ENCODE data around the gene GFRA4. TPM values are rescaled to one million over a fixed set of nuclear protein-coding genes. Genes with fewer than 3 reads are reported as not detected.

Gene GFRA4
- total RNA-seq, 1 donor from 2014 or later: not detected

- Mint-ChIP-seq H3K4me1 (ENCODE audit: low read depth) (no peaks in the 10 kb centered on the region), H3K36me3 (ENCODE audit: low read depth) (peaks cover 30% of the 10 kb centered on the region), H3K27me3 (ENCODE audit: low read depth) (no peaks in the 10 kb centered on the region), H3K9me3 (ENCODE audit: low read depth) (no peaks in the 10 kb centered on the region), H3K27ac (ENCODE audit: unreplicated experiment) (no peak overlapping the region), H3K4me3 (ENCODE audit: unreplicated experiment) (no peak overlapping the region)
- no peak for DNase-seq (ENCODE audit: low spot score)
- TF ChIP-seq CTCF (IDR thresholded peaks at IDR 0.05): no peak
Measured at GRCh38 chr20:3630429-3630828, 32.8 kb downstream of the GFRA4 start.

GRCh38 chr20:3629893-3630292, 33.3 kb downstream of the GFRA4 start:
- H3K27me3 Mint-ChIP-seq (ENCODE audit: low read depth): no peaks in the 10 kb centered on the region
- no peak for DNase-seq (ENCODE audit: low spot score)
- no peaks in the 10 kb centered on the region for H3K9me3 Mint-ChIP-seq (ENCODE audit: low read depth)
- no peak overlapping the region for H3K27ac Mint-ChIP-seq (ENCODE audit: unreplicated experiment)
- no peaks in the 10 kb centered on the region for H3K4me1 Mint-ChIP-seq (ENCODE audit: low read depth)
- H3K4me3 Mint-ChIP-seq (ENCODE audit: unreplicated experiment): no peak overlapping the region
- peaks cover 30% of the 10 kb centered on the region for H3K36me3 Mint-ChIP-seq (ENCODE audit: low read depth)
- TF ChIP-seq CTCF (IDR thresholded peaks at IDR 0.05): no peak

- no peak overlapping the region for H3K4me3 Mint-ChIP-seq (ENCODE audit: unreplicated experiment)
- H3K36me3 Mint-ChIP-seq (ENCODE audit: low read depth): peaks cover 25% of the 10 kb centered on the region
- H3K27me3 Mint-ChIP-seq (ENCODE audit: low read depth): no peaks in the 10 kb centered on the region
- H3K4me1 Mint-ChIP-seq (ENCODE audit: low read depth): no peaks in the 10 kb centered on the region
- no peak for DNase-seq (ENCODE audit: low spot score)
- H3K27ac Mint-ChIP-seq (ENCODE audit: unreplicated experiment): no peak overlapping the region
- no peaks in the 10 kb centered on the region for H3K9me3 Mint-ChIP-seq (ENCODE audit: low read depth)
- TF ChIP-seq CTCF (IDR thresholded peaks at IDR 0.05): no peak
Measured at GRCh38 chr20:3628502-3629314, 34.5 kb downstream of the GFRA4 start.

- H3K27ac Mint-ChIP-seq (ENCODE audit: unreplicated experiment): no peak overlapping the region
- H3K27me3 Mint-ChIP-seq (ENCODE audit: low read depth): no peaks in the 10 kb centered on the region
- TF ChIP-seq CTCF (IDR thresholded peaks at IDR 0.05): no peak
- no peak overlapping the region for H3K4me3 Mint-ChIP-seq (ENCODE audit: unreplicated experiment)
- no peaks in the 10 kb centered on the region for H3K4me1 Mint-ChIP-seq (ENCODE audit: low read depth)
- peaks cover 25% of the 10 kb centered on the region for H3K36me3 Mint-ChIP-seq (ENCODE audit: low read depth)
- H3K9me3 Mint-ChIP-seq (ENCODE audit: low read depth): no peaks in the 10 kb centered on the region
- DNase-seq (ENCODE audit: low spot score): no peak
Measured at GRCh38 chr20:3627476-3627875, 35.7 kb downstream of the GFRA4 start.

- no peaks in the 10 kb centered on the region for H3K4me1 Mint-ChIP-seq (ENCODE audit: low read depth)
- H3K4me3 Mint-ChIP-seq (ENCODE audit: unreplicated experiment): no peak overlapping the region
- DNase-seq (ENCODE audit: low spot score): no peak
- no peak for TF ChIP-seq CTCF (IDR thresholded peaks at IDR 0.05)
- peaks cover 9% of the 10 kb centered on the region for H3K36me3 Mint-ChIP-seq (ENCODE audit: low read depth)
- no peaks in the 10 kb centered on the region for H3K27me3 Mint-ChIP-seq (ENCODE audit: low read depth)
- no peak overlapping the region for H3K27ac Mint-ChIP-seq (ENCODE audit: unreplicated experiment)
- H3K9me3 Mint-ChIP-seq (ENCODE audit: low read depth): no peaks in the 10 kb centered on the region
Measured at GRCh38 chr20:3622406-3622805, 40.8 kb downstream of the GFRA4 start.

Measured in chondrocyte (in vitro differentiated cells).